Type B pancreatic cell (in vitro differentiated cells): Measurements from ENCODE around the gene F11R. TPM values are rescaled to one million over a fixed set of nuclear protein-coding genes. Genes with fewer than 3 reads are reported as not detected.

ENCODE experiments used
- DNase-seq: peaks from one replicate; pipeline ENCODE4 v3.0.0; 2021; ENCODE audit warnings: mixed read lengths; ENCODE audit not compliant: unreplicated experiment; ENCODE audit errors: extremely low spot score
- H3K27ac Mint-ChIP-seq: 2 replicates; pipeline ENCODE4 v1.8.0; 2021; ENCODE audit warnings: mild to moderate bottlenecking, mixed read lengths
- H3K27me3 Mint-ChIP-seq: 2 replicates; pipeline ENCODE4 v1.8.0; 2021; ENCODE audit warnings: mixed read lengths
- H3K36me3 Mint-ChIP-seq: 2 replicates; pipeline ENCODE4 v1.8.0; 2021; ENCODE audit warnings: mixed read lengths
- H3K4me1 Mint-ChIP-seq: one replicate; pipeline ENCODE4 v1.8.0; 2021; ENCODE audit warnings: mixed read lengths; ENCODE audit not compliant: unreplicated experiment
- H3K4me3 Mint-ChIP-seq: 2 replicates; pipeline ENCODE4 v1.8.0; 2021; ENCODE audit warnings: mild to moderate bottlenecking, mixed read lengths
- H3K9me3 Mint-ChIP-seq: 2 replicates; pipeline ENCODE4 v1.8.0; 2021; ENCODE audit warnings: mixed read lengths
- CTCF ChIP-seq: fragments of 200-600 bp; sonication (generic); conservative IDR thresholded peaks from 2 replicates; pipeline ENCODE4 v1.5.0; 2021; ENCODE audit warnings: antibody characterized with exemption, mild to moderate bottlenecking
- total RNA-seq: library from RNA; stranded (reverse); gene quantifications from 2 replicates; pipeline ENCODE4 v1.2.1, GENCODE V29; 2021; ENCODE audit warnings: low replicate concordance

The F11R gene
- total RNA-seq, 1 donor from 2014 or later: 66.8 TPM

GRCh38 chr1:160975026-160975425, 45.9 kb downstream of the F11R start:
- TF ChIP-seq CTCF: no peak
- H3K4me3 Mint-ChIP-seq: no peak overlapping the region
- H3K27ac Mint-ChIP-seq: no peak overlapping the region
- no peaks in the 10 kb centered on the region for H3K36me3 Mint-ChIP-seq
- peaks cover 17% of the 10 kb centered on the region for H3K27me3 Mint-ChIP-seq
- no peaks in the 10 kb centered on the region for H3K9me3 Mint-ChIP-seq
- DNase-seq: no peak
- no peaks in the 10 kb centered on the region for H3K4me1 Mint-ChIP-seq

GRCh38 chr1:160973491-160973890, 47.5 kb downstream of the F11R start:
- Mint-ChIP-seq H3K36me3 (no peaks in the 10 kb centered on the region), H3K9me3 (no peaks in the 10 kb centered on the region), H3K27ac (no peak overlapping the region), H3K4me3 (no peak overlapping the region), H3K4me1 (no peaks in the 10 kb centered on the region), H3K27me3 (peaks cover 10% of the 10 kb centered on the region)
- DNase-seq: no peak
- TF ChIP-seq CTCF: no peak

- no peak for TF ChIP-seq CTCF
- Mint-ChIP-seq H3K36me3 (no peaks in the 10 kb centered on the region), H3K27ac (no peak overlapping the region), H3K4me3 (no peak overlapping the region), H3K4me1 (no peaks in the 10 kb centered on the region), H3K27me3 (peaks cover 10% of the 10 kb centered on the region), H3K9me3 (no peaks in the 10 kb centered on the region)
- DNase-seq: no peak
These were observed 48.0 kb downstream of the F11R start for GRCh38 chr1:160972939-160973338.

GRCh38 chr1:160971618-160972056, 49.3 kb downstream of the F11R start:
- no peak for TF ChIP-seq CTCF
- DNase-seq: no peak
- Mint-ChIP-seq H3K36me3 (no peaks in the 10 kb centered on the region), H3K4me1 (no peaks in the 10 kb centered on the region), H3K27ac (no peak overlapping the region), H3K4me3 (no peak overlapping the region), H3K27me3 (peaks cover 10% of the 10 kb centered on the region), H3K9me3 (no peaks in the 10 kb centered on the region)

- TF ChIP-seq CTCF: no peak
- peaks cover 3% of the 10 kb centered on the region for H3K4me1 Mint-ChIP-seq
- H3K27me3 Mint-ChIP-seq: no peaks in the 10 kb centered on the region
These were observed 57.4 kb downstream of the F11R start for GRCh38 chr1:160963521-160963920.

GRCh38 chr1:160961419-160961818, 59.5 kb downstream of the F11R start:
- Mint-ChIP-seq H3K4me3 (no peak overlapping the region), H3K36me3 (no peaks in the 10 kb centered on the region), H3K9me3 (no peaks in the 10 kb centered on the region), H3K27me3 (no peaks in the 10 kb centered on the region), H3K4me1 (peaks cover 3% of the 10 kb centered on the region), H3K27ac (no peak overlapping the region)
- TF ChIP-seq CTCF: no peak
- no peak for DNase-seq

More at GRCh38 chr1:160963521-160963920, 57.4 kb downstream of the F11R start:
- Mint-ChIP-seq H3K36me3 (no peaks in the 10 kb centered on the region), H3K9me3 (no peaks in the 10 kb centered on the region), H3K27ac (no peak overlapping the region), H3K4me3 (no peak overlapping the region)
- DNase-seq: no peak
